Measurements from ENCODE around the gene MYBPHL.

MYBPHL gene

GRCh38 chr1:109268431-109269211, 38.2 kb downstream of the MYBPHL start:
- Histone ChIP-seq H2AFZ (ENCODE audit: low read depth) (no peak overlapping the region), H3K27me3 (ENCODE audit: insufficient read depth, low read depth) (no peaks in the 10 kb centered on the region), H4K20me1 (ENCODE audit: insufficient read depth) (no peaks in the 10 kb centered on the region), H3K36me3 (ENCODE audit: insufficient read depth) (no peaks in the 10 kb centered on the region), H3K27ac (no peak overlapping the region), H3K4me1 (ENCODE audit: low read depth, poor library complexity, severe bottlenecking) (no peaks in the 10 kb centered on the region), H3K9ac (no peak overlapping the region), H3K4me2 (no peak overlapping the region), H3K79me2 (ENCODE audit: insufficient read depth, low read depth) (no peaks in the 10 kb centered on the region), H3K4me3 (IDR thresholded peaks at IDR 0.05; ENCODE audit: insufficient read depth, low read depth, low read length) (no peak overlapping the region)
- no peak for TF ChIP-seq CTCF (conservative IDR thresholded peaks at IDR 0.05; ENCODE audit: low read depth, low read length)

- no peaks in the 10 kb centered on the region for H3K4me1 ChIP-seq (ENCODE audit: low read depth, poor library complexity, severe bottlenecking)
- H3K4me3 ChIP-seq (IDR thresholded peaks at IDR 0.05; ENCODE audit: insufficient read depth, low read depth, low read length): no peak overlapping the region
- no peaks in the 10 kb centered on the region for H4K20me1 ChIP-seq (ENCODE audit: insufficient read depth)
- H3K27me3 ChIP-seq (ENCODE audit: insufficient read depth, low read depth): no peaks in the 10 kb centered on the region
- no peak overlapping the region for H2AFZ ChIP-seq (ENCODE audit: low read depth)
- no peak overlapping the region for H3K4me2 ChIP-seq
- no peak overlapping the region for H3K27ac ChIP-seq
- TF ChIP-seq CTCF (conservative IDR thresholded peaks at IDR 0.05; ENCODE audit: low read depth, low read length): no peak
- H3K79me2 ChIP-seq (ENCODE audit: insufficient read depth, low read depth): no peaks in the 10 kb centered on the region
- H3K36me3 ChIP-seq (ENCODE audit: insufficient read depth): no peaks in the 10 kb centered on the region
- H3K9ac ChIP-seq: no peak overlapping the region
These were observed 39.0 kb downstream of the MYBPHL start for GRCh38 chr1:109267743-109268300.

GRCh38 chr1:109266965-109267364, 39.8 kb downstream of the MYBPHL start:
- no peak overlapping the region for H3K9ac ChIP-seq
- H4K20me1 ChIP-seq (ENCODE audit: insufficient read depth): no peaks in the 10 kb centered on the region
- no peaks in the 10 kb centered on the region for H3K4me1 ChIP-seq (ENCODE audit: low read depth, poor library complexity, severe bottlenecking)
- no peak overlapping the region for H3K4me3 ChIP-seq (IDR thresholded peaks at IDR 0.05; ENCODE audit: insufficient read depth, low read depth, low read length)
- H3K36me3 ChIP-seq (ENCODE audit: insufficient read depth): no peaks in the 10 kb centered on the region
- H3K79me2 ChIP-seq (ENCODE audit: insufficient read depth, low read depth): no peaks in the 10 kb centered on the region
- H3K4me2 ChIP-seq: no peak overlapping the region
- no peak overlapping the region for H3K27ac ChIP-seq
- no peaks in the 10 kb centered on the region for H3K27me3 ChIP-seq (ENCODE audit: insufficient read depth, low read depth)
- TF ChIP-seq CTCF (conservative IDR thresholded peaks at IDR 0.05; ENCODE audit: low read depth, low read length): no peak
- no peak overlapping the region for H2AFZ ChIP-seq (ENCODE audit: low read depth)

- no peaks in the 10 kb centered on the region for H3K4me1 ChIP-seq (ENCODE audit: low read depth, poor library complexity, severe bottlenecking)
- H3K9ac ChIP-seq: no peak overlapping the region
- H2AFZ ChIP-seq (ENCODE audit: low read depth): no peak overlapping the region
- no peaks in the 10 kb centered on the region for H3K27me3 ChIP-seq (ENCODE audit: insufficient read depth, low read depth)
- H3K4me2 ChIP-seq: no peak overlapping the region
- no peaks in the 10 kb centered on the region for H3K79me2 ChIP-seq (ENCODE audit: insufficient read depth, low read depth)
- no peak overlapping the region for H3K27ac ChIP-seq
- H3K4me3 ChIP-seq (IDR thresholded peaks at IDR 0.05; ENCODE audit: insufficient read depth, low read depth, low read length): no peak overlapping the region
- TF ChIP-seq CTCF (conservative IDR thresholded peaks at IDR 0.05; ENCODE audit: low read depth, low read length): no peak
- H3K36me3 ChIP-seq (ENCODE audit: insufficient read depth): no peaks in the 10 kb centered on the region
- no peaks in the 10 kb centered on the region for H4K20me1 ChIP-seq (ENCODE audit: insufficient read depth)
These were observed 41.0 kb downstream of the MYBPHL start for GRCh38 chr1:109265741-109266330.
